ENCODE measurements around the gene PSMA8.
"Not testable (repeated sequence)": the region's sequence is repeated elsewhere in the genome, so short reads cannot be mapped to it uniquely, and the experiment has no call there.

Gene PSMA8

DNA sequence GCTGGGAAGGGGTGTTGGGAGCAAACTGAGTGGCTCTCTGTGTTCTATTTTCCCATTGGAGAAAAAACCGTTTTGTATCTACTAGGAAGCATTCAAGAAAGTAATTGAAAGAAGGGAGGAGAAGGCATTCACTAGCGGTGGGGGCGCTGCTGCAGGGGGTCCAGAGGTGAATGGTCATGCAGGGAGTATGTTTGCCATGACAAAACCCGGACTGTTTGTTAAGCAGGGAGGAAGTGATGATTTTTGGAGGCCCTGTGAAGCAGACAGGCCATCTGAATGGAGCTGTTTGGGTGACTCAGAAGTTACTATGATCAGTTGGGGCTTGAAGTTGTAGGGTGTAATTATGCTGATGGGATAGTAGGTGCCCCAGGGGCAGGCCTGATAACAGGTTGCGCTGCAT, 99.5 kb downstream of the PSMA8 start:
- no peak for DNase-seq (ENCODE audit: low spot score)

DNA sequence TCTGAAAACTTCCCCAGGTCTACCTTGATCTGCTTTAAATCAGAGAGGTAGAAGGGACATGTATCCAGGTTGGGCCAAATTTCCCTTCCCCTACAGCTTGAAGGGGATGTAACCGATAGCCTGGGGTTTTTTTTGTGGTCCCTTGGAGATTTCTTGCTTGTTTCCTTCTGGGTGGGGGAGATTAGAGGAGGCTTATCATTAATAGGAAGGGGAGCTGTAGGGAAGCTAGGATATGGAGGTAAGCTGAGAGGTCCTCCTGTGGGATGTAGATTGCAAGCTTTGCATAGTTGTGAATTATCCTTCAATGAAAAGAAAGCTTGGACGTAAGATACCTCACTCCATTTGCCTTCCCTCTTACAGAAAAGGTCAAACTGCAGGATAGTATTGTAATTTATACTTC, 103.7 kb downstream of the PSMA8 start:
- not testable (repeated sequence) for DNase-seq (ENCODE audit: low spot score)

DNA sequence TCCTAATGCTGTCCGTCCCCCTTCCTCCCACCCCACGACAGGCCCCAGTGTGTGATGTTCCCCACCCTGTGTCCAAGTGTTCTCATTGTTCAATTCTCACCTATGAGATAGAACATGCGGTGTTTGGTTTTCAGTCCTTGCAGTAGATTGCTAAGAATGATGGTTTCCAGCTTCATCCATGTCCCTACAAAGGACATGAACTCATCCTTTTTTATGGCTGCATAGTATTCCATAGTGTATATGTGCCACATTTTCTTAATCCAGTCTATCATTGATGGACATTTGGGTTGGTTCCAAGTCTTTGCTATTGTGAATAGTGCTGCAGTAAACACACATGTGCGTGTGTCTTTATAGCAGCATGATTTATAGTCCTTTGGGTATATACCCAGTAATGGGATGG, 105.0 kb downstream of the PSMA8 start:
- not testable (repeated sequence) for DNase-seq (ENCODE audit: low spot score)

DNA sequence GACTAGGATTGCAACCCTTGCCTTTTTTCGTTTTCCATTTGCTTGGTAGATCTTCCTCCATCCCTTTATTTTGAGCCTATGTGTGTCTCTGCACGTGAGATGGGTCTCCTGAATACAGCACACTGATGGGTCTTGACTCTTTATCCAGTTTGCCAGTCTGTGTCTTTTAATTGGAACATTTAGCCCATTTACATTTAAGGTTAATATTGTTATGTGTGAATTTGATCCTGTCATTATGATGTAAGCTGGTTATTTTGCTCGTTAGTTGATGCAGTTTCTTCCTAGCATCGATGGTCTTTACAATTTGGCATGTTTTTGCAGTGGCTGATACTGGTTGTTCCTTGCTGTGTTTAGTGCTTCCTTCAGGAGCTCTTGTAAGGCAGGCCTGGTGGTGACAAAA, 108.7 kb downstream of the PSMA8 start:
- DNase-seq (ENCODE audit: low spot score): not testable (repeated sequence)
